GM23338 (cell line): ENCODE results near the gene SDC3.

Source experiments
- CREB1 ChIP-seq: fragments of 250-450 bp; sonication (Bioruptor Pico); IDR thresholded peaks from 2 replicates; pipeline ENCODE4 v1.5.0; 2020; ENCODE audit warnings: low read depth, mild to moderate bottlenecking, moderate library complexity
- CTCF ChIP-seq, 2 experiments: fragments of 200-600 bp in 1 of 2; sonication (generic) in 1 of 2; conservative IDR thresholded peaks; 2 replicates each; pipeline versions ENCODE4 v1.5.1 to v1.6.1; 2016 to 2017; ENCODE audit warnings: antibody characterized with exemption in 2 of 2, low read depth in 2 of 2, mild to moderate bottlenecking in 2 of 2, moderate library complexity in 1 of 2
- EZH2 ChIP-seq: fragments of 200-600 bp; sonication (generic); IDR thresholded peaks from one replicate; pipeline ENCODE4 v1.8.0; 2017; ENCODE audit warnings: antibody characterized with exemption, mild to moderate bottlenecking, low read depth; ENCODE audit not compliant: unreplicated experiment
- JUNB ChIP-seq: IDR thresholded peaks from one replicate; pipeline ENCODE4 v1.6.1; 2016; ENCODE audit warnings: antibody characterized with exemption; ENCODE audit not compliant: unreplicated experiment
- NANOG ChIP-seq: IDR thresholded peaks from 2 replicates; pipeline ENCODE4 v1.6.1; 2016; ENCODE audit warnings: antibody characterized with exemption, borderline replicate concordance
- POLR2AphosphoS5 ChIP-seq: IDR thresholded peaks from 2 replicates; pipeline ENCODE4 v1.6.1; 2016; ENCODE audit warnings: antibody characterized with exemption, low read depth
- REST ChIP-seq: IDR thresholded peaks from one replicate; pipeline ENCODE4 v1.6.1; 2018; ENCODE audit warnings: antibody characterized with exemption; ENCODE audit not compliant: unreplicated experiment
- ZNF331 ChIP-seq: fragments of 250-450 bp; sonication (Bioruptor Pico); IDR thresholded peaks from 2 replicates; pipeline ENCODE4 v1.5.0; 2020; ENCODE audit warnings: low read depth, mild to moderate bottlenecking, moderate library complexity

- TF ChIP-seq CTCF (conservative IDR thresholded peaks at IDR 0.05; ENCODE audit: low read depth in 2 of 2) (no peak), EZH2 (no peak), REST (no peak), CREB1 (CRISPR knock-in tag) (no peak), POLR2AphosphoS5 (no peak), JUNB (no peak), NANOG (no peak), ZNF331 (CRISPR knock-in tag) (no peak)
Observed at GRCh38 chr1:30953685-30954084, 45.1 kb upstream of the SDC3 start.
